ENCODE measurements around the gene SLC12A7. TPM values are rescaled to one million over a fixed set of nuclear protein-coding genes. Genes with fewer than 3 reads are reported as not detected.
A peak's percentile ranks its signal among the peaks of the same experiment; 100 is the strongest.

The SLC12A7 gene
- total and polyA plus RNA-seq, 3 donors from 2014 or later: 73.2 to 212 (median 168) TPM

DNA sequence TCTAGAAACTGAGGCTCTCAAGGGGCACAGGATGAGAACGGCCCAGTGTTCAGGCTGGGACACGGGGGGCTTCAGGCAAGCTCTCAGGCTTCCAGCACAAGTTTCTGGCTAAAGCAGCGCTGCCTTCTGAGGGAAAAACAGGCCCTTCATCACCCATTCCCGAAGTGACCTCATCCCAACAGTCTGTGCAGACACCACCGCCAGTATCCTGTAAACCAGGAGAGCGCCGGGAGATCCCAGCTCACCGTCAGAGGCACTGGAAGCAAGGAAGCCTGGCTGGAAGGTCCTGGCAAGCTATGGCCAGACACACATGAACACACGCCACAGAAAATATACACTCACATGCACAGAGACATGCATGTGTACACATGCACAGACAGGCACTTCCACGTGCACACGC is 8.8 kb downstream of the SLC12A7 start:
- peak overlapping the region; percentile 8 to 82 for H3K27ac ChIP-seq
- no peak overlapping the region for H3K4me3 ChIP-seq
- DNase-seq: no peak
- H3K27me3 ChIP-seq: no peaks in the 10 kb centered on the region
- no peaks in the 10 kb centered on the region for H3K9me3 ChIP-seq
- no peaks in the 10 kb centered on the region for H3K36me3 ChIP-seq (ENCODE audit: low read depth, missing control alignments)
- peaks cover 75% of the 10 kb centered on the region for H3K4me1 ChIP-seq
- intact Hi-C loops (cut with DNase I; ENCODE audit: low total_unique reads): no loop called here
- 62 to 64% methylated on average over 11 of the region's 11 CpGs for WGBS, 2 donors
- TF ChIP-seq, protein P1, sequence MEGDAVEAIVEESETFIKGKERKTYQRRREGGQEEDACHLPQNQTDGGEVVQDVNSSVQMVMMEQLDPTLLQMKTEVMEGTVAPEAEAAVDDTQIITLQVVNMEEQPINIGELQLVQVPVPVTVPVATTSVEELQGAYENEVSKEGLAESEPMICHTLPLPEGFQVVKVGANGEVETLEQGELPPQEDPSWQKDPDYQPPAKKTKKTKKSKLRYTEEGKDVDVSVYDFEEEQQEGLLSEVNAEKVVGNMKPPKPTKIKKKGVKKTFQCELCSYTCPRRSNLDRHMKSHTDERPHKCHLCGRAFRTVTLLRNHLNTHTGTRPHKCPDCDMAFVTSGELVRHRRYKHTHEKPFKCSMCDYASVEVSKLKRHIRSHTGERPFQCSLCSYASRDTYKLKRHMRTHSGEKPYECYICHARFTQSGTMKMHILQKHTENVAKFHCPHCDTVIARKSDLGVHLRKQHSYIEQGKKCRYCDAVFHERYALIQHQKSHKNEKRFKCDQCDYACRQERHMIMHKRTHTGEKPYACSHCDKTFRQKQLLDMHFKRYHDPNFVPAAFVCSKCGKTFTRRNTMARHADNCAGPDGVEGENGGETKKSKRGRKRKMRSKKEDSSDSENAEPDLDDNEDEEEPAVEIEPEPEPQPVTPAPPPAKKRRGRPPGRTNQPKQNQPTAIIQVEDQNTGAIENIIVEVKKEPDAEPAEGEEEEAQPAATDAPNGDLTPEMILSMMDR (IDR thresholded peaks at IDR 0.05): no peak
- no peak for TF ChIP-seq POLR2A (IDR thresholded peaks at IDR 0.05)

DNA sequence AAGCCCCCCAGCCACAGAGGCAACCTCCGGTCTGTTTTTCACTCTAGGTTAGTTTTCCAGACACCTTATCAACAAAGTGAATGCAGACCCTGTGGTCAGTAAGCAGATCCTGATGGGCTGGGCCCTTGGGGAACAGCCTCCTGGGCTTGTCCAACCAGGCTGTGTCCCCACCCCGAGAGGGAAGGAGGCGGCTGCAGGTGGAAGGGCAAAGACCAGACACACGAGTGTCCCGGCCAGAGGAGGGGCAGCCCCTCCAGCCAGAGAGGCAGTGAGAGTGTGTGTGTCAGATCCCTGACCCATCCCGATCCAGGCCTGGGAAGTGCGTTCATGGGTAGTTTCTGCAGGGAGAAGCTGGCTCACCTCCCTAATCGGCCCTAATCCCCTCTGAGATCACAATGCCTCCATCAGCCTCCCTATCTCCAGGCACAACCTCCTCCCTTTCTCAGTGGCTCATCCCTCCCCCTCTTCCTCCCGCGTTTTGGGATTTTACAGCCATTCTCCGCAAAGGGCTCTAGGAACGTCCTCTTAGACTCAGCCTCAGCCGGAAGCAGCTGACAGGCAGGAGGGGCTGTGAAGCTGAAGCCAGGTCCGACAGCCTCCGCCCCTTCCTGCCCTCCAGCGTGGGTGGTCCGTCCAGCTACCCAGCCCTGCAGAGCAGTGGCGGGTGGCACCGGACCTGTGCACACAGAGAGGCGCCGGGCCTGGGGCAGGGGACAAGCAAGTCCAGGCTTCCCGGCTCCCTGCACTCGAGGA is 9.7 kb downstream of the SLC12A7 start:
- Histone ChIP-seq H3K4me1 (peaks cover 73% of the 10 kb centered on the region), H3K27me3 (no peaks in the 10 kb centered on the region), H3K36me3 (ENCODE audit: low read depth, missing control alignments) (no peaks in the 10 kb centered on the region), H3K9me3 (no peaks in the 10 kb centered on the region), H3K27ac (peak overlapping the region; percentile 8 to 82), H3K4me3 (no peak overlapping the region)
- TF ChIP-seq, protein P1 (IDR thresholded peaks at IDR 0.05): no peak
- TF ChIP-seq POLR2A (IDR thresholded peaks at IDR 0.05): no peak
- 30 to 59% methylated on average over 9 to 23 of the region's 23 CpGs for WGBS, 2 donors
- DNase-seq: peak; percentile 65
- intact Hi-C loops (cut with DNase I; ENCODE audit: low total_unique reads): no loop called here

DNA sequence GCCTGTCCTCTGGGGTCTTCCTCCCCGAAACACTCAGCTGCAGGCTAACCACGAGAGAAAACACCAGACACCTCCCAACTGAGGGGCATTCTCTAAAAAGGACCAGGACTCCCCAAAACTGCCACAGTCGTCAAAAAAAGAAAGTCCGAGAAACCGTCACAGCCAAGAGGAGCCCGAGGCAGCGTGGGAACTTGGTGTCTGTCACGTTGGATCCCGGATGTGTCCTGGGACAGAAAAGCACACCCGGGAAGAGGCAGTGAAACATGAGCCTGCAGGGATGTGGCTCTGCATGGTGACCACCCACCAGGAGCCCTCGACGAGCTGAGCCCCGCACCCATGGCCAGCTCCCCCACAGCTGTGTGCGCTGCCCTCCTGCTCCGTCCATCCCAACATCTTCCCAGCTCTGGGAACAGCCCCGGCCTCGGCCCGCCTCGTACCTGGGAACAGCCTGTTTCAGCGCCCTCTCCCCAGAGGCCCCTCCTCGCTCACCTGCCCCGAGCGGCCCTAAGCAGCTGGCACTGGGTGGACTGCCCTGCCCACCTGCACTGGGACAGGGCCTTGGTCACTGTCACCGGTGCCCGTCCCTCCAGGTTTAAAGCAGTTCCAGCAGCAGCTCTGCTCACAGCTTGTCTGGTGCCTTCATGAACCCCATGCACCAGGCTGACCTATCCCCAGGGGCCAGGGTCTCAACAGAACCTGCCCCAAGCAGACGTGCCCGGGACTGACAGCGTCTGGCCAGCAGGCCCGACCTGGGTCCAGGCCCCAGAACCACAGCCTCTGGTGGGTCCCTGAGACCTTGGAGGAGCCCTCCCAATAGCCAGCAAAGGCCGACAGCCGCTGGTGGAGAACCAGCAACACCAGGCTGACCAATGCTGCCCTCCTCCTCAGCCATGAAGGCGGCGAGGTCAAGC is 10.9 kb downstream of the SLC12A7 start:
- H3K9me3 ChIP-seq: no peaks in the 10 kb centered on the region
- peak overlapping the region in 1 of 2 donors; percentile 50 for H3K27ac ChIP-seq
- H3K4me3 ChIP-seq: no peak overlapping the region
- no peaks in the 10 kb centered on the region for H3K27me3 ChIP-seq
- intact Hi-C loops (cut with DNase I; ENCODE audit: low total_unique reads): no loop called here
- no peak for DNase-seq
- TF ChIP-seq, protein P1 (IDR thresholded peaks at IDR 0.05): no peak
- TF ChIP-seq POLR2A (IDR thresholded peaks at IDR 0.05): no peak
- H3K36me3 ChIP-seq (ENCODE audit: low read depth, missing control alignments): no peaks in the 10 kb centered on the region
- WGBS, 2 donors: 71 to 89% methylated on average over 18 to 33 of the region's 33 CpGs
- H3K4me1 ChIP-seq: peaks cover 62% of the 10 kb centered on the region

DNA sequence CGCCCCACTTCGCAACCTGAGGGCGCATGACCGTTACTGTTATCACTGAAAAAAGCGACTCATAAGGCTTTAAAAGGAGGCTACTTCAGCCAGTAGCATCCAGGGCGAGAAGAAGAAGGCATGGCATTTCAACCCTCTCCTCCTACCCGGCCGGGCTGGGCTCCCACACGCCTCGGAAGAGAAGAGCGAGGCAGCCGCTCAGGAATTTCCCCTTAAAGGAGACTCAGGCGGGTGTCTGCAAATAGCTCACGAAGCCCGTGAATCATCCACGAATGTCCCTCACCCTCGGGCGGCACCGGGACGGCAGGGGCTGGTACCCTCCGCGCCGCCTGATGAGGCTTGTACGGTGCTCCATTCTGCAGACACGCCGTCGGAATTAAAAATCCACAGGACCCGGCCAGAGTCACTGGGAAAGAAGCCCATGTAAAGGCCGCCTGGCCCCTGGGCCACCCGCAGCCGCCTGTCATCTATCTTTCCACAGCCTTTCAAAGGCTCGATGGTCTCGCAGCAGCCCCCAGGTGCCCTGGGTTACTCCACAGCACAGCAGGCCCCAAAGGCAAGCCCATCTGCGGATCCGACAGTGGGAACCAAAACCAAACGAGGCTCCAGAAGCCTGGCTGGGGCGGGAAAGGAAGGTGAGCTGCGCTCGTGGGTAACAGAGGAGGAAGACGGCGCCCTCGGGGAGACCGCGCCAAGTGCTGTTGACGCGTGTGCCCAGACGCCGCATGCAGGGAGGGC is 11.8 kb downstream of the SLC12A7 start:
- 83 to 85% methylated on average over 44 to 48 of the region's 48 CpGs for WGBS, 2 donors
- Histone ChIP-seq H3K27me3 (no peaks in the 10 kb centered on the region), H3K27ac (peak overlapping the region in 1 of 2 donors; percentile 50), H3K4me1 (peaks cover 54% of the 10 kb centered on the region), H3K4me3 (no peak overlapping the region), H3K9me3 (no peaks in the 10 kb centered on the region), H3K36me3 (ENCODE audit: low read depth, missing control alignments) (no peaks in the 10 kb centered on the region)
- DNase-seq: no peak
- intact Hi-C loops (cut with DNase I; ENCODE audit: low total_unique reads): no loop called here
- TF ChIP-seq POLR2A (IDR thresholded peaks at IDR 0.05): no peak
- TF ChIP-seq, protein P1 (IDR thresholded peaks at IDR 0.05): no peak

Measured in testis (tissue), 3 donors.